CD4-positive, alpha-beta T cell (primary cell): ENCODE results near the gene PPP1R36. TPM values are rescaled to one million over a fixed set of nuclear protein-coding genes. Genes with fewer than 3 reads are reported as not detected.

Experiments
- ATAC-seq: fragments of 200-7000 bp; cut with Tn5 transposase; one replicate; pipeline ENCODE4 v1.10.0; 2022; ENCODE audit warnings: mild to moderate bottlenecking; ENCODE audit not compliant: poor library complexity
- CTCF ChIA-PET: fragments of 350-600 bp; sonication (Branson Sonifier 250); formaldehyde crosslinking; loops from one replicate; lab custom pipeline; 2021; ENCODE audit warnings: antibody characterized with exemption, inconsistent platforms; lab: Charles Lee
- POLR2A ChIA-PET: fragments of 350-600 bp; sonication (Branson Sonifier 250); formaldehyde crosslinking; loops from one replicate; lab custom pipeline; 2021; ENCODE audit warnings: antibody characterized with exemption, inconsistent platforms; lab: Charles Lee
- DNase-seq, 14 experiments: peaks; one replicate each; pipeline ENCODE4 v3.0.0-alpha.2; 2013 to 2020; ENCODE audit warnings: mixed read lengths in 2 of 14
- H3K27ac ChIP-seq, 2 donors: one replicate each; pipeline versions ENCODE4 v1.5.1 to v1.7.0; 2013; ENCODE audit warnings: low read length in 2 of 2, low read depth in 1 of 2, mild to moderate bottlenecking in 1 of 2
- H3K27me3 ChIP-seq, 2 experiments: 1 replicate in 1 of 2; 2 replicates in 1 of 2; pipeline versions ENCODE4 v1.6.1 to v1.7.0; 2013; ENCODE audit warnings: low read length in 2 of 2, control low read depth in 1 of 2, mild to moderate bottlenecking in 1 of 2, moderate library complexity in 1 of 2; ENCODE audit not compliant: insufficient read depth in 2 of 2, control insufficient read depth in 1 of 2
- H3K36me3 ChIP-seq: one replicate; pipeline ENCODE4 v1.6.1; 2013; ENCODE audit warnings: low read length, control low read depth; ENCODE audit not compliant: insufficient read depth
- H3K4me1 ChIP-seq: one replicate; pipeline ENCODE4 v1.6.1; 2013; ENCODE audit warnings: low read length, control low read depth; ENCODE audit not compliant: insufficient read depth
- H3K4me3 ChIP-seq: one replicate; pipeline ENCODE4 v1.5.1; 2013; ENCODE audit warnings: mild to moderate bottlenecking, low read length, moderate library complexity
- H3K9me3 ChIP-seq, 2 experiments: 1 replicate in 1 of 2; 2 replicates in 1 of 2; pipeline versions ENCODE4 v1.6.1 to v1.7.0; 2013; ENCODE audit warnings: low read length in 2 of 2, mild to moderate bottlenecking in 2 of 2, control low read depth in 1 of 2, moderate library complexity in 1 of 2; ENCODE audit not compliant: control insufficient read depth in 1 of 2, insufficient read depth in 1 of 2
- H3K27ac Mint-ChIP-seq: one replicate; pipeline ENCODE4 v1.8.0; 2020; ENCODE audit warnings: mixed read lengths
- H3K27me3 Mint-ChIP-seq: one replicate; pipeline ENCODE4 v1.8.0; 2021; ENCODE audit warnings: mixed read lengths
- H3K36me3 Mint-ChIP-seq: one replicate; pipeline ENCODE4 v1.8.0; 2021; ENCODE audit warnings: low read depth, mixed read lengths
- H3K4me1 Mint-ChIP-seq: one replicate; pipeline ENCODE4 v1.8.0; 2021; ENCODE audit warnings: low read depth, mixed read lengths
- H3K4me3 Mint-ChIP-seq: one replicate; pipeline ENCODE4 v1.8.0; 2020; ENCODE audit warnings: mild to moderate bottlenecking, mixed read lengths
- H3K9me3 Mint-ChIP-seq: one replicate; pipeline ENCODE4 v1.8.0; 2020; ENCODE audit warnings: mixed read lengths
- intact Hi-C, 2 experiments: fragments of 100-400 bp; cut with DNase I in 1 of 2; cut with micrococcal nuclease in 1 of 2; formaldehyde crosslinking; loops; one replicate each; pipeline versions ENCODE4 v1.15.1 to v1.9.0; 2023 to 2025; cut with DNase I, micrococcal nuclease
- total RNA-seq, 174 experiments: library from RNA in 2 of 174; stranded (reverse) in 2 of 174; gene quantifications; one replicate each; pipeline ENCODE4 v1.2.3 and lab custom pipeline; 2021 to 2026
- TF ChIP-seq, protein P1 (sequence below): fragments of 200-600 bp; IDR thresholded peaks from one replicate; pipeline ENCODE4 v1.8.0; 2022; ENCODE audit warnings: antibody characterized with exemption, mild to moderate bottlenecking

Gene PPP1R36
- total RNA-seq, 2 experiments from 2014 or later: not detected

DNA sequence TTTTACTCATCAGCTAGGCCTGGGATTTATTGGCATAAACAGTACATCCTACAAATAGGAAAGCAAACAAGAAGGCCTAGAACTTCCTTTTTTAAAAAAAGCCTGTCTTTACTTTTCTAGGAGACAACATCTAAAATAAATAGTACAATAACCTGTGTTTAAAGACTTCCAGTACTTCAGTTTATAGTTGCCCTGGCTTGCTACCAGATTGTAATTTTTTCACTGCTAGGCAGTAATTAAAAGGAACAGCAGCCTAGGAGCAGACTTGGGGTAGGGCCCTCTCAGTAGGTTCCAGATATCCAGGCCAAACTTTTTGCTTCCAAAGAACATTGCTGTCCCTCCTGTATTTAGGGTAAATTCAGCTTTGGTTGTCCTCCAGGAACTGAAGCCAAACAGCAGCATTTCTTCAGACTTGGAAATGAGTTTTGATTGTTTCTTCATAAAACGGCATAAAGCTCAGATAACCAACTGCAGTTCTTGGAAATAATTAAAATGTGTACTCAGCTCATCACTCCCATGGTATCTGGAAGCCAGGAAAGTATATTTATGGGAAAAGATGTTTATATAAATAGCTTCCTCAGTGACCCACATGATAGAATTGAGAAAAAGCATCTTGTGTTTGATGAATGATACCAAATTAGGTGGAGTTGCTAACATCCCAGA is 61.7 kb downstream of the PPP1R36 start:
- Mint-ChIP-seq H3K4me3 (no peak overlapping the region), H3K36me3 (no peaks in the 10 kb centered on the region), H3K27ac (no peak overlapping the region), H3K27me3 (peaks cover 2% of the 10 kb centered on the region), H3K4me1 (no peaks in the 10 kb centered on the region), H3K9me3 (no peaks in the 10 kb centered on the region)
- no peaks in the 10 kb centered on the region for H3K4me1 ChIP-seq
- no peaks in the 10 kb centered on the region for H3K36me3 ChIP-seq
- DNase-seq (no peak), ATAC-seq (no peak)
- H3K27me3 ChIP-seq: no peaks in the 10 kb centered on the region
- intact Hi-C loops: no loop called here
- TF ChIP-seq, protein P1, sequence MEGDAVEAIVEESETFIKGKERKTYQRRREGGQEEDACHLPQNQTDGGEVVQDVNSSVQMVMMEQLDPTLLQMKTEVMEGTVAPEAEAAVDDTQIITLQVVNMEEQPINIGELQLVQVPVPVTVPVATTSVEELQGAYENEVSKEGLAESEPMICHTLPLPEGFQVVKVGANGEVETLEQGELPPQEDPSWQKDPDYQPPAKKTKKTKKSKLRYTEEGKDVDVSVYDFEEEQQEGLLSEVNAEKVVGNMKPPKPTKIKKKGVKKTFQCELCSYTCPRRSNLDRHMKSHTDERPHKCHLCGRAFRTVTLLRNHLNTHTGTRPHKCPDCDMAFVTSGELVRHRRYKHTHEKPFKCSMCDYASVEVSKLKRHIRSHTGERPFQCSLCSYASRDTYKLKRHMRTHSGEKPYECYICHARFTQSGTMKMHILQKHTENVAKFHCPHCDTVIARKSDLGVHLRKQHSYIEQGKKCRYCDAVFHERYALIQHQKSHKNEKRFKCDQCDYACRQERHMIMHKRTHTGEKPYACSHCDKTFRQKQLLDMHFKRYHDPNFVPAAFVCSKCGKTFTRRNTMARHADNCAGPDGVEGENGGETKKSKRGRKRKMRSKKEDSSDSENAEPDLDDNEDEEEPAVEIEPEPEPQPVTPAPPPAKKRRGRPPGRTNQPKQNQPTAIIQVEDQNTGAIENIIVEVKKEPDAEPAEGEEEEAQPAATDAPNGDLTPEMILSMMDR: no peak
- H3K9me3 ChIP-seq: no peaks in the 10 kb centered on the region
- ChIA-PET POLR2A (no interaction called here), CTCF (no interaction called here)
- H3K4me3 ChIP-seq: no peak overlapping the region
- no peak overlapping the region for H3K27ac ChIP-seq

DNA sequence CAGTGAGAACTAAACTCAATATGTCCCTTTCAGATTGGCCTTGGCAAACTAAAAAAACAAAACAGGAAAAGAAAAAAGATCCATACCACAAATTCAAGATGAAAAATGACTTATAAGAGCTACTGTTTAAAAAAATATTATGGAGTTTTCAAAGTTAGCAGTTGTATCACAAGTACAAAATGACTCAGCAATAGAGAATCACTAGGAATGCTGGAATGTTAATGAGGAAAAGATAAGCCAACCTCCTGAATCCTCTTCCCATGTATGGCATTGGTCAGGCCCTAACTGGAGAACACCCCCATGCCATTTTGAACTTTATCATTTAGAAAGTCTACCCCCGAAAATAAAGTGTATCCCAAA is 62.2 kb downstream of the PPP1R36 start:
- intact Hi-C loops: no loop called here
- Mint-ChIP-seq H3K4me3 (no peak overlapping the region), H3K36me3 (no peaks in the 10 kb centered on the region), H3K4me1 (no peaks in the 10 kb centered on the region), H3K27ac (no peak overlapping the region), H3K9me3 (no peaks in the 10 kb centered on the region), H3K27me3 (peaks cover 2% of the 10 kb centered on the region)
- Histone ChIP-seq H3K4me3 (no peak overlapping the region), H3K27ac (no peak overlapping the region), H3K36me3 (no peaks in the 10 kb centered on the region), H3K9me3 (no peaks in the 10 kb centered on the region), H3K27me3 (no peaks in the 10 kb centered on the region), H3K4me1 (no peaks in the 10 kb centered on the region)
- DNase-seq: no peak
- TF ChIP-seq, protein P1: no peak
- POLR2A ChIA-PET: no interaction called here
- CTCF ChIA-PET: no interaction called here
- ATAC-seq: no peak

DNA sequence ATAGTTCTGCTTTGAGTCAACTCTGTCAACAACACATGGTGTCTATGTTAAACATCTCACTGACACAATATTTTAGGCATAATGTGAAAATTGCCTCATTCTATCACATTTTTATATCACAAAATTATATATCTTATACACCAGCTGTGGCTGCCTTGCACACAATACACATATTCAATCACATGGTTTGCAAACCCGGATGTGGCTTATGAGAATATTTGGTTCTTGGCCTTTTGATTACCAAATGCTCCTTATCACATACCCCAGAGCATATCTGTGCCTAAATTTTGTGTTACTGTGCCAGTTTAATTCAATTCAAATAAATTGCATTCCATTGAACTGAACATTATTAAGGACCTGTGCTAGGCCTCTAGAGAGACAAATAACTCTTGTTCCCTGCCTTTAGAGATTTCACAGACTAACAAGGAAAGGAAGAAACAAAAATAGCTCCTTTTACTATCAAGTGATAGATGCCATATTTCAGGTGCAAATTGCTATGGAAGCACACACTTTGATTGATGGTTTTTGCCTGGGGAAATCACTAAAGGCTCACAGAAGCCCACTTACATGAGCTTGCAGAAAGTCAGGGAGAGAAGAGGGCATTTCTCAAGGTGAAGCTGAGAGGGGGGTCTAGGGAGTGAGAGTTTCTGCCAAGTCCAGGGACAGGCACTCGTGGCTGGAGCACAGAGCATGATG is 63.4 kb downstream of the PPP1R36 start:
- Histone ChIP-seq H3K27ac (no peak overlapping the region), H3K9me3 (no peaks in the 10 kb centered on the region), H3K4me3 (no peak overlapping the region), H3K36me3 (no peaks in the 10 kb centered on the region), H3K27me3 (no peaks in the 10 kb centered on the region), H3K4me1 (no peaks in the 10 kb centered on the region)
- intact Hi-C loops: no loop called here
- DNase-seq (no peak), ATAC-seq (no peak)
- Mint-ChIP-seq H3K36me3 (no peaks in the 10 kb centered on the region), H3K27me3 (peaks cover 5% of the 10 kb centered on the region), H3K4me1 (no peaks in the 10 kb centered on the region), H3K9me3 (no peaks in the 10 kb centered on the region), H3K4me3 (no peak overlapping the region), H3K27ac (no peak overlapping the region)
- CTCF ChIA-PET: no interaction called here
- TF ChIP-seq, protein P1: no peak
- POLR2A ChIA-PET: no interaction called here
